Transverse colon (tissue), 4 donors: Measurements from ENCODE around the gene SMIM10L2A. TPM values are rescaled to one million over a fixed set of nuclear protein-coding genes. Genes with fewer than 3 reads are reported as not detected.
A peak's percentile ranks its signal among the peaks of the same experiment; 100 is the strongest.

Source experiments
- DNase-seq: peaks from one replicate; pipeline ENCODE4 v3.0.0-alpha.2; 2019
- H3K27ac ChIP-seq, 4 donors: fragments of 200-600 bp; sonication (generic); 2 replicates each; pipeline ENCODE4 v1.5.1; 2016 to 2018; ENCODE audit warnings: inconsistent platforms in 4 of 4
- H3K27me3 ChIP-seq: fragments of 200-600 bp; sonication (generic); 2 replicates; pipeline ENCODE4 v1.5.1; 2017; ENCODE audit warnings: inconsistent platforms
- H3K36me3 ChIP-seq, 4 donors: fragments of 200-600 bp; sonication (generic); 2 replicates each; pipeline ENCODE4 v1.5.1; 2017 to 2019; ENCODE audit warnings: inconsistent platforms in 4 of 4
- H3K4me1 ChIP-seq, 4 donors: fragments of 200-600 bp; sonication (generic); 2 replicates each; pipeline ENCODE4 v1.5.1; 2017 to 2020; ENCODE audit warnings: inconsistent platforms in 4 of 4
- H3K4me3 ChIP-seq, 4 donors: fragments of 200-600 bp; sonication (generic); 1 replicate in 1 of 4; 2 replicates in 3 of 4; pipeline versions ENCODE4 v1.5.1 to v1.6.1; 2017 to 2019; ENCODE audit warnings: inconsistent platforms in 4 of 4
- H3K9me3 ChIP-seq, 2 donors: fragments of 200-600 bp; sonication (generic); 2 replicates each; pipeline ENCODE4 v1.5.1; 2017 to 2019; ENCODE audit warnings: inconsistent platforms in 2 of 2
- EP300 ChIP-seq: sonication (generic); formaldehyde crosslinking; IDR thresholded peaks from one replicate; pipeline ENCODE4 v1.6.1; 2017; ENCODE audit warnings: antibody characterized with exemption, low read depth
- POLR2A ChIP-seq: fragments of 450-650 bp; IDR thresholded peaks from one replicate; pipeline ENCODE4 v1.6.1; 2016; ENCODE audit warnings: antibody characterized with exemption, mild to moderate bottlenecking, moderate library complexity
- POLR2AphosphoS5 ChIP-seq, 3 donors: sonication (generic); formaldehyde crosslinking; IDR thresholded peaks; one replicate each; pipeline ENCODE4 v1.6.1; 2016; ENCODE audit warnings: antibody characterized with exemption in 3 of 3
- WGBS, 2 donors: methylation state at CpG; one replicate each; pipeline ENCODE4 v1.1.5; 2018; ENCODE audit warnings: low coverage in 1 of 2; 5-methylcytosine and 5-hydroxymethylcytosine counted together
- in situ Hi-C, 4 donors: fragments of 200-750 bp; cut with MboI; loops; one replicate each; pipeline versions ENCODE4 v1.15.0 to v1.15.1; 2017; ENCODE audit warnings: low sequenced_read_pairs in 3 of 4, low pct_ligation_motif_present in 1 of 4, low pct_unique_long_range_greater_than_20kb in 1 of 4
- intact Hi-C: fragments of 100-400 bp; cut with DNase I; formaldehyde crosslinking; loops from one replicate; pipeline ENCODE4 v1.15.1; 2023; ENCODE audit warnings: low total_unique reads
- small RNA-seq, 4 donors: library from RNA; depleted of rRNA; stranded (forward); fragments of <200 nt; gene quantifications; one replicate each; pipeline ENCODE3, GENCODE V24; 2016
- total RNA-seq, 4 donors: library from RNA; depleted of rRNA; stranded (reverse); fragments of >200 nt; gene quantifications; one replicate each; pipeline ENCODE4 v1.1.0, GENCODE V29; 2016
- TF ChIP-seq, protein P1 (sequence below), 5 experiments: fragments of 200-600 bp in 3 of 5; fragments of 450-650 bp in 2 of 5; sonication (generic) in 3 of 5; IDR thresholded peaks; 1 replicate in 2 of 5; 2 replicates in 3 of 5; pipeline ENCODE4 v1.5.1; 2016 to 2017; ENCODE audit warnings: antibody characterized with exemption in 5 of 5, inconsistent platforms in 3 of 5, mild to moderate bottlenecking in 2 of 5, moderate library complexity in 1 of 5

Gene SMIM10L2A
- total RNA-seq, 4 donors from 2014 or later: 0.32 to 0.41 TPM; not detected in 2

DNA sequence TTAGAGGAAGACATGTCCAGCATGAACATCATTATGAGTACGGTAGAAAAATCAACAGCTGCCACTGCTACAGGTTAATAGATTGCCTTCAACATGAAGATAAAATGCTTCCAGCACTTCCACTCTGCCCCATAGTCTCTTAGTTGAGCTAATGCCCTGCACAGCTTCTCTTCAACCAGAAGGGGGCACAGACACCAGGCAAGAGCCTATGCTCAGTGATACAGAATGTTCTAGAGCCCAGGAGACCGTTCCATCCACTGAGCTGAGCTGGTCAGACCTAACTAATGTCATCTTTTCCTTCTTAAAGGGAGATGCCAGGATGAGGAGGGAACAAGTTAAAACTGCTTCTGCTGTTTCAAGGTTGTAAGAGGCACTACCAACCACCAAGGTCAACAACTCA lies 42.2 kb downstream of the SMIM10L2A start:
- intact Hi-C loops: no loop called here
- Histone ChIP-seq H3K27me3 (no peaks in the 10 kb centered on the region), H3K27ac (no peak overlapping the region), H3K4me3 (no peak overlapping the region), H3K4me1 (no peaks in the 10 kb centered on the region), H3K9me3 (no peaks in the 10 kb centered on the region), H3K36me3 (no peaks in the 10 kb centered on the region)
- in situ Hi-C loops: no loop called here
- no peak for DNase-seq
- TF ChIP-seq, protein P1, sequence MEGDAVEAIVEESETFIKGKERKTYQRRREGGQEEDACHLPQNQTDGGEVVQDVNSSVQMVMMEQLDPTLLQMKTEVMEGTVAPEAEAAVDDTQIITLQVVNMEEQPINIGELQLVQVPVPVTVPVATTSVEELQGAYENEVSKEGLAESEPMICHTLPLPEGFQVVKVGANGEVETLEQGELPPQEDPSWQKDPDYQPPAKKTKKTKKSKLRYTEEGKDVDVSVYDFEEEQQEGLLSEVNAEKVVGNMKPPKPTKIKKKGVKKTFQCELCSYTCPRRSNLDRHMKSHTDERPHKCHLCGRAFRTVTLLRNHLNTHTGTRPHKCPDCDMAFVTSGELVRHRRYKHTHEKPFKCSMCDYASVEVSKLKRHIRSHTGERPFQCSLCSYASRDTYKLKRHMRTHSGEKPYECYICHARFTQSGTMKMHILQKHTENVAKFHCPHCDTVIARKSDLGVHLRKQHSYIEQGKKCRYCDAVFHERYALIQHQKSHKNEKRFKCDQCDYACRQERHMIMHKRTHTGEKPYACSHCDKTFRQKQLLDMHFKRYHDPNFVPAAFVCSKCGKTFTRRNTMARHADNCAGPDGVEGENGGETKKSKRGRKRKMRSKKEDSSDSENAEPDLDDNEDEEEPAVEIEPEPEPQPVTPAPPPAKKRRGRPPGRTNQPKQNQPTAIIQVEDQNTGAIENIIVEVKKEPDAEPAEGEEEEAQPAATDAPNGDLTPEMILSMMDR (IDR thresholded peaks at IDR 0.05): peak in 1 of 5 experiments; percentile 8
- TF ChIP-seq POLR2A: no peak
- no peak for TF ChIP-seq EP300
- no peak for TF ChIP-seq POLR2AphosphoS5 (IDR thresholded peaks at IDR 0.05)
- 83% methylated on average over 2 of the region's 2 CpGs; no CpG with 5 or more reads in 1 of the 2 donors for WGBS, 2 donors

DNA sequence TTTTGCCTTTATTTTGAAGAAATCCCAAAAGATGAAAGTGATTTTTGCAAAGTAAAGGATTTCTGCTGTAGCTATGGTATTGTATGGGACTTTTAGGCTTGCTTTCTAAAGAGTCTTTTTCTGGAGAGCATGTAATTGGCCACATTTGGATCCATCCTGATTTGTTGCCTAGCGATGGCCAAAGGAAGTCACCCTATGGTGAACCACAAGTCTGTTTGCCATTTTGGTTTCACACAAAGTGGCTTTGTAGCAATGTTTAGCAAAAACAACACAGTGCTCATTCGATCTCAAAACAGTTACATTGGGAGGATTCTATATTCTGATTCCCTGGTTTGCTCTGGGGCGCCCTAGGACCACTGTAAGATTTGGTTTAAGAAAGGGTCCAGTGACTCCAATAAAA lies 54.6 kb downstream of the SMIM10L2A start:
- H3K9me3 ChIP-seq: no peaks in the 10 kb centered on the region
- DNase-seq: no peak
- H3K36me3 ChIP-seq: no peaks in the 10 kb centered on the region
- H3K27me3 ChIP-seq: no peaks in the 10 kb centered on the region
- in situ Hi-C loops: loop anchor here in 2 of 4 donors (25.0 kb wide), 2 partner anchors 111 to 289 kb away; no protein-coding TSS in a partner anchor
- H3K4me3 ChIP-seq: no peak overlapping the region
- intact Hi-C loops: no loop called here
- WGBS, 2 donors: 62% methylated on average over 3 of the region's 3 CpGs; no CpG with 5 or more reads in 1 of the 2 donors
- TF ChIP-seq POLR2AphosphoS5 (IDR thresholded peaks at IDR 0.05) (no peak), POLR2A (no peak), EP300 (no peak)
- TF ChIP-seq, protein P1 (IDR thresholded peaks at IDR 0.05): no peak
- no peaks in the 10 kb centered on the region for H3K4me1 ChIP-seq
- H3K27ac ChIP-seq: no peak overlapping the region

DNA sequence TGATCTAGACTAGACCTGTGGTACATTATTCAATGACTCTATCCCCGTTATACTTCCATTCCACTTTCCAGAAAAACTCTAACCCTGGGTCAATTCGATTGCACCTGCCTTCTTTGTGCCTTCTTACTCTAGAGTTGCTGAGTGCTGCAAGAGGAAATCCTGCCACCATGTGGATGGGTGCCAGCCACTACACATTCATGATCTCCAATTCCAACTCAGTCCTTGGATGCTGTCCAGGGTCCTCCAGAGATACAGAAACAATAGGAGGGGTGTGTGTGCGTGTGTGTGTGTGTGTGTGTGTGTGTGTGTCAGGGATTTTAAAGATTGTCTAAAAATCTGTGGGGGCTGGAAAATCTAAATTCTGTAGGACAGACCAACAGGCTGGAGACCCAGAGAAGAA lies 55.8 kb downstream of the SMIM10L2A start:
- intact Hi-C loops: no loop called here

More for the DNA sequence above, 55.8 kb downstream of the SMIM10L2A start:
- Histone ChIP-seq H3K4me3 (no peak overlapping the region), H3K27me3 (no peaks in the 10 kb centered on the region), H3K9me3 (no peaks in the 10 kb centered on the region), H3K4me1 (no peaks in the 10 kb centered on the region), H3K36me3 (no peaks in the 10 kb centered on the region), H3K27ac (no peak overlapping the region)
- TF ChIP-seq, protein P1 (IDR thresholded peaks at IDR 0.05): peak; percentile 11 to 33 (median 20)
- no peak for TF ChIP-seq POLR2A
- WGBS, 2 donors: 17% methylated on average over 3 of the region's 3 CpGs; no CpG with 5 or more reads in 1 of the 2 donors
- DNase-seq: peak; percentile 47
- in situ Hi-C loops: loop anchor here in 2 of 4 donors (25.0 kb wide), 2 partner anchors 110 to 290 kb away; no protein-coding TSS in a partner anchor

Small RNA genes lying within 50 kb of the gene (small RNA-seq; reads per million reads assigned to genes)
- 0 reads per million in 4 donors for gene RNA5SP515

Other genes with a start within 250 kb of the SMIM10L2A start
- not detected for gene ETDA, start 169.9 kb upstream of the SMIM10L2A start, total RNA-seq
- not detected for gene ETDC, start 112.5 kb upstream of the SMIM10L2A start, total RNA-seq
- 10 to 100 TPM in 3 of 4 donors, 1 to 10 TPM in 1; 8.2 to 15.2 (median 10.8) TPM for gene ZNF75D, start 77.8 kb upstream of the SMIM10L2A start, total RNA-seq
- gene ZNF449, start 77.1 kb upstream of the SMIM10L2A start, total RNA-seq: 1 to 10 TPM; 1.1 to 7.8 (median 5.4) TPM
- gene INTS6L, start 98.7 kb downstream of the SMIM10L2A start, total RNA-seq: 100 to 1,000 TPM in 1 of 4 donors, 10 to 100 TPM in 3; 23.5 to 195 (median 44.4) TPM